Measurements from ENCODE around the gene STAT4.

DNA sequence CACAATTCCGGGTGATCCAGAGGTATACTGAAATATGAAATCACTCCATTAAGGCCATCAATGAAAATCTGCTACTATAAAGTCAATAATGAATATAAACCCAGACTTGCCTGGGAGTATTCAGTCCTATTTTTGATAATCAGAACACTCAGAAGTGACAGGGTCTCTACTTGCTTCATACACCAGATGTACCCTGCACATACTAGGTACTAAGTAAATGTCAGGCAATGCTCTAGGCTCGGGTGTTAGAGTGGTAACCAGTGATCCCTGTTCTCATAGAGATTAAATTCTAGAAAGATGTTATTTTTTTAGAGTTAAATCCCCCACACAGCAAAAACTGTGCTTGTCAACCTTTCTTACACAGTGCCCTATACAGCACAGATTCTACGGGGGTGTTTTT lies 149.2 kb downstream of the STAT4 start:
- TF ChIP-seq CTCF (IDR thresholded peaks at IDR 0.05 in 4 of 5, conservative IDR thresholded peaks at IDR 0.05 in 1 of 5) (no peak), POLR2A (IDR thresholded peaks at IDR 0.05) (no peak)

Data from gastrocnemius medialis (tissue), 4 donors.